DMS 273 treated with DMSO at 0.1 percent for 48 hours (cell line): Measurements from ENCODE around the gene OR5B21.

Source experiments
- DNase-seq: peaks from one replicate; lab custom pipeline; 2025; lab: John Stamatoyannopoulos, UW

The OR5B21 gene

GRCh38 chr11:58493676-58494075 is 14.2 kb downstream of the OR5B21 start:
- no peak for DNase-seq

GRCh38 chr11:58490827-58491226 is 17.1 kb downstream of the OR5B21 start:
- DNase-seq, result no peak

- DNase-seq, result no peak
These were observed 20.7 kb downstream of the OR5B21 start for GRCh38 chr11:58487170-58487569.

GRCh38 chr11:58485961-58486360 is 21.9 kb downstream of the OR5B21 start:
- no peak for DNase-seq

- DNase-seq, result no peak
These were observed 36.0 kb downstream of the OR5B21 start for GRCh38 chr11:58471892-58472291.

GRCh38 chr11:58466293-58466692 is 41.6 kb downstream of the OR5B21 start:
- no peak for DNase-seq

- DNase-seq, result no peak
These were observed 42.2 kb downstream of the OR5B21 start for GRCh38 chr11:58465690-58466089.
